Hepatocyte (in vitro differentiated cells): ENCODE measurements around the gene SERPINB2. TPM values are rescaled to one million over a fixed set of nuclear protein-coding genes. Genes with fewer than 3 reads are reported as not detected.

ENCODE experiments used
- DNase-seq: peaks from one replicate; pipeline ENCODE4 v3.0.0-alpha.2; 2016; ENCODE audit warnings: low spot score
- H2AFZ ChIP-seq: fragments of 200-600 bp; sonication (generic); 2 replicates; pipeline ENCODE4 v1.6.0; 2016; ENCODE audit warnings: antibody characterized with exemption, mild to moderate bottlenecking
- H3K27ac ChIP-seq: fragments of 200-600 bp; sonication (generic); 2 replicates; pipeline ENCODE4 v1.5.1; 2016; ENCODE audit warnings: mild to moderate bottlenecking
- H3K27me3 ChIP-seq: fragments of 200-600 bp; sonication (generic); 2 replicates; pipeline ENCODE4 v1.6.1; 2016
- H3K36me3 ChIP-seq: fragments of 200-600 bp; sonication (generic); replicated peaks from 2 replicates; pipeline ENCODE4 v1.5.1; 2016; ENCODE audit warnings: low read depth; ENCODE audit not compliant: insufficient read depth
- H3K4me1 ChIP-seq: fragments of 200-600 bp; sonication (generic); 2 replicates; pipeline ENCODE4 v1.5.1; 2016; ENCODE audit warnings: mild to moderate bottlenecking, moderate library complexity; ENCODE audit not compliant: insufficient read depth
- H3K4me2 ChIP-seq: fragments of 200-600 bp; sonication (generic); 2 replicates; pipeline ENCODE4 v1.6.0; 2016
- H3K4me3 ChIP-seq: fragments of 200-600 bp; sonication (generic); 2 replicates; pipeline ENCODE4 v1.5.1; 2016; ENCODE audit warnings: mild to moderate bottlenecking
- H3K79me2 ChIP-seq: fragments of 200-600 bp; sonication (generic); 2 replicates; pipeline ENCODE4 v1.6.0; 2017; ENCODE audit warnings: mild to moderate bottlenecking
- H3K9me2 ChIP-seq: fragments of 200-600 bp; sonication (generic); replicated peaks from 2 replicates; pipeline ENCODE4 v1.6.0; 2017; ENCODE audit warnings: mild to moderate bottlenecking; ENCODE audit not compliant: insufficient read depth
- H3K9me3 ChIP-seq: fragments of 200-600 bp; sonication (generic); 2 replicates; pipeline ENCODE4 v1.5.1; 2016; ENCODE audit warnings: low read depth, mild to moderate bottlenecking
- H4K20me1 ChIP-seq: fragments of 200-600 bp; sonication (generic); 2 replicates; pipeline ENCODE4 v1.6.0; 2016; ENCODE audit warnings: mild to moderate bottlenecking; ENCODE audit not compliant: insufficient read depth, poor library complexity, severe bottlenecking
- EZH2 ChIP-seq: fragments of 200-600 bp; sonication (generic); IDR thresholded peaks from 2 replicates; pipeline ENCODE4 v1.6.1; 2016; ENCODE audit warnings: antibody characterized with exemption, mild to moderate bottlenecking, borderline replicate concordance
- EZH2phosphoT487 ChIP-seq: fragments of 200-600 bp; sonication (generic); IDR thresholded peaks from one replicate; pipeline ENCODE4 v1.6.1; 2018; ENCODE audit warnings: antibody characterized with exemption, mild to moderate bottlenecking, low read depth, moderate library complexity; ENCODE audit not compliant: unreplicated experiment, severe bottlenecking
- WGBS: methylation state at CpG from one replicate; pipeline ENCODE4 v1.1.6; 2016; ENCODE audit warnings: low lambda C conversion rate; ENCODE audit errors: missing lambda C conversion rate; 5-methylcytosine and 5-hydroxymethylcytosine counted together
- polyA plus RNA-seq: library from polyadenylated mRNA; unstranded; fragments of >200 nt; fragmentation: Nextera tagmentation; extraction: Ambion mirVana; gene quantifications from 2 replicates; pipeline ENCODE4 v1.2.1, GENCODE V29; 2016
- total RNA-seq: library from RNA; depleted of rRNA; stranded (reverse); fragments of >200 nt; gene quantifications from 2 replicates; pipeline ENCODE4 v1.2.3, GENCODE V29; 2014
- TF ChIP-seq, protein P1 (sequence below): fragments of 200-600 bp; sonication (generic); IDR thresholded peaks from 2 replicates; pipeline ENCODE4 v1.5.1; 2016; ENCODE audit warnings: antibody characterized with exemption, mild to moderate bottlenecking; ENCODE audit not compliant: poor library complexity

The SERPINB2 gene
- total and polyA plus RNA-seq, 2 experiments from 2014 or later, result 0.86 to 1.9 TPM

DNA sequence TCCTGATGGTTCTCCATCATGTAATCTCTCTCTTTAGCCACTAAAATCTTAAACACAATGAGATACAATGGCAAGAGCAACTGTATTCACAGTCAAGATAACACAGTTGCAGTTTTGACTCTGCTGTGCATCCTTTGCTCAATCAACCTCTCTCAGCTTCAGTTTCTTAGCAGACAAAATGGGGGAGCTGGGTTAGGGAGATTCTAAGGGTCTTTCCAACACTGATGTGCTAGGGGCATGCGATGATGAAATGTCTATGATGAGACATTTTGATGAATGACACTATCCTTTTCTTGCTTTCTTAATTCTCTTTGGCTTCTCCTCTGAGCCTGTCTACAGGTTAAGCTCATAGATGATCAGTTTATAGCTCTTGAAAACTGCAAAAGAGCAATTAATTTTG is 21.4 kb downstream of the SERPINB2 start:
- no peak overlapping the region for H3K4me3 ChIP-seq
- no peaks in the 10 kb centered on the region for H3K9me2 ChIP-seq
- H3K27me3 ChIP-seq, result peaks cover 12% of the 10 kb centered on the region
- H3K36me3 ChIP-seq, result no peaks in the 10 kb centered on the region
- WGBS, result 93% methylated on average over 1 of the region's 1 CpG
- no peaks in the 10 kb centered on the region for H3K4me1 ChIP-seq
- no peak overlapping the region for H2AFZ ChIP-seq
- H3K27ac ChIP-seq, result no peak overlapping the region
- no peak for DNase-seq
- no peak for TF ChIP-seq EZH2
- TF ChIP-seq, protein P1, sequence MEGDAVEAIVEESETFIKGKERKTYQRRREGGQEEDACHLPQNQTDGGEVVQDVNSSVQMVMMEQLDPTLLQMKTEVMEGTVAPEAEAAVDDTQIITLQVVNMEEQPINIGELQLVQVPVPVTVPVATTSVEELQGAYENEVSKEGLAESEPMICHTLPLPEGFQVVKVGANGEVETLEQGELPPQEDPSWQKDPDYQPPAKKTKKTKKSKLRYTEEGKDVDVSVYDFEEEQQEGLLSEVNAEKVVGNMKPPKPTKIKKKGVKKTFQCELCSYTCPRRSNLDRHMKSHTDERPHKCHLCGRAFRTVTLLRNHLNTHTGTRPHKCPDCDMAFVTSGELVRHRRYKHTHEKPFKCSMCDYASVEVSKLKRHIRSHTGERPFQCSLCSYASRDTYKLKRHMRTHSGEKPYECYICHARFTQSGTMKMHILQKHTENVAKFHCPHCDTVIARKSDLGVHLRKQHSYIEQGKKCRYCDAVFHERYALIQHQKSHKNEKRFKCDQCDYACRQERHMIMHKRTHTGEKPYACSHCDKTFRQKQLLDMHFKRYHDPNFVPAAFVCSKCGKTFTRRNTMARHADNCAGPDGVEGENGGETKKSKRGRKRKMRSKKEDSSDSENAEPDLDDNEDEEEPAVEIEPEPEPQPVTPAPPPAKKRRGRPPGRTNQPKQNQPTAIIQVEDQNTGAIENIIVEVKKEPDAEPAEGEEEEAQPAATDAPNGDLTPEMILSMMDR, result no peak
- no peak for TF ChIP-seq EZH2phosphoT487
- H3K9me3 ChIP-seq, result no peaks in the 10 kb centered on the region
- no peaks in the 10 kb centered on the region for H4K20me1 ChIP-seq
- H3K79me2 ChIP-seq, result no peaks in the 10 kb centered on the region
- H3K4me2 ChIP-seq, result no peak overlapping the region

GRCh38 chr18:63909870-63910269 is 22.4 kb downstream of the SERPINB2 start:
- DNase-seq, result no peak
- no peak overlapping the region for H2AFZ ChIP-seq
- H3K9me2 ChIP-seq, result no peaks in the 10 kb centered on the region
- H3K4me2 ChIP-seq, result no peak overlapping the region
- TF ChIP-seq EZH2, result no peak
- TF ChIP-seq, protein P1, result no peak
- TF ChIP-seq EZH2phosphoT487, result no peak
- H3K27ac ChIP-seq, result no peak overlapping the region
- H3K9me3 ChIP-seq, result no peaks in the 10 kb centered on the region
- no peaks in the 10 kb centered on the region for H4K20me1 ChIP-seq
- H3K79me2 ChIP-seq, result no peaks in the 10 kb centered on the region
- 87% methylated on average over 2 of the region's 2 CpGs for WGBS
- H3K27me3 ChIP-seq, result peaks cover 12% of the 10 kb centered on the region
- no peak overlapping the region for H3K4me3 ChIP-seq
- no peaks in the 10 kb centered on the region for H3K4me1 ChIP-seq
- no peaks in the 10 kb centered on the region for H3K36me3 ChIP-seq

- TF ChIP-seq EZH2 (no peak), EZH2phosphoT487 (no peak)
- TF ChIP-seq, protein P1, result no peak
- no peak overlapping the region for H2AFZ ChIP-seq
- H3K4me3 ChIP-seq, result no peak overlapping the region
- H3K4me2 ChIP-seq, result no peak overlapping the region
- no peaks in the 10 kb centered on the region for H4K20me1 ChIP-seq
- no peaks in the 10 kb centered on the region for H3K9me2 ChIP-seq
- H3K4me1 ChIP-seq, result no peaks in the 10 kb centered on the region
- H3K27ac ChIP-seq, result no peak overlapping the region
- H3K9me3 ChIP-seq, result no peaks in the 10 kb centered on the region
- H3K27me3 ChIP-seq, result peaks cover 6% of the 10 kb centered on the region
- no peak for DNase-seq
- H3K79me2 ChIP-seq, result no peaks in the 10 kb centered on the region
- 85% methylated on average over 5 of the region's 5 CpGs for WGBS
- no peaks in the 10 kb centered on the region for H3K36me3 ChIP-seq
Measured at GRCh38 chr18:63917817-63918216, 30.3 kb downstream of the SERPINB2 start.

GRCh38 chr18:63922049-63922448 is 34.5 kb downstream of the SERPINB2 start:
- H3K4me3 ChIP-seq, result no peak overlapping the region
- H3K79me2 ChIP-seq, result no peaks in the 10 kb centered on the region
- H3K9me2 ChIP-seq, result no peaks in the 10 kb centered on the region
- H2AFZ ChIP-seq, result no peak overlapping the region
- no peaks in the 10 kb centered on the region for H4K20me1 ChIP-seq
- TF ChIP-seq EZH2 (no peak), EZH2phosphoT487 (no peak)
- TF ChIP-seq, protein P1, result no peak
- no peak overlapping the region for H3K27ac ChIP-seq
- H3K9me3 ChIP-seq, result no peaks in the 10 kb centered on the region
- H3K4me2 ChIP-seq, result no peak overlapping the region
- H3K4me1 ChIP-seq, result no peaks in the 10 kb centered on the region
- H3K36me3 ChIP-seq, result no peaks in the 10 kb centered on the region
- H3K27me3 ChIP-seq, result no peaks in the 10 kb centered on the region
- 91% methylated on average over 2 of the region's 2 CpGs for WGBS
- no peak for DNase-seq
